Measurements from ENCODE around the gene CENPX. TPM values are rescaled to one million over a fixed set of nuclear protein-coding genes. Genes with fewer than 3 reads are reported as not detected.

CENPX gene
- total RNA-seq, 1 donor from 2014 or later: 22.8 TPM

Other genes with a start within 250 kb of the CENPX start
- gene GCGR, start 218.7 kb downstream of the CENPX start, total RNA-seq: not detected
- 102 TPM for gene MCRIP1, start 189.6 kb downstream of the CENPX start, total RNA-seq
- gene PPP1R27, start 187.8 kb downstream of the CENPX start, total RNA-seq: 0.32 TPM
- 371 TPM for gene P4HB, start 162.3 kb downstream of the CENPX start, total RNA-seq
- gene ARHGDIA, start 151.5 kb downstream of the CENPX start, total RNA-seq: 158 TPM
- gene ALYREF, start 131.3 kb downstream of the CENPX start, total RNA-seq: 40.1 TPM
- 131 TPM for gene ANAPC11, start 131.2 kb downstream of the CENPX start, total RNA-seq
- 0.51 TPM for gene NPB, start 120.6 kb downstream of the CENPX start, total RNA-seq
- gene PCYT2, start 111.5 kb downstream of the CENPX start, total RNA-seq: 47.1 TPM
- 8.3 TPM for gene SIRT7, start 104.7 kb downstream of the CENPX start, total RNA-seq
- gene MAFG, start 95.1 kb downstream of the CENPX start, total RNA-seq: 24.4 TPM
- 7.8 TPM for gene PYCR1, start 85.6 kb downstream of the CENPX start, total RNA-seq
- gene MYADML2, start 75.6 kb downstream of the CENPX start, total RNA-seq: 4.4 TPM
- 0.38 TPM for gene NOTUM, start 61.7 kb downstream of the CENPX start, total RNA-seq
- gene ASPSCR1, start 45.2 kb downstream of the CENPX start, total RNA-seq: 25.5 TPM
- 3.3 TPM for gene LRRC45, start 427 bp upstream of the CENPX start, total RNA-seq
- gene RAC3, start 8.8 kb upstream of the CENPX start, total RNA-seq: 0.65 TPM
- 144 TPM for gene DCXR, start 14.8 kb upstream of the CENPX start, total RNA-seq
- gene RFNG, start 28.9 kb upstream of the CENPX start, total RNA-seq: 21.0 TPM
- 67.4 TPM for gene GPS1, start 29.0 kb upstream of the CENPX start, total RNA-seq
- 47.6 TPM for gene DUS1L, start 42.9 kb upstream of the CENPX start, total RNA-seq
- gene FASN, start 75.4 kb upstream of the CENPX start, total RNA-seq: 22.9 TPM
- 10.6 TPM for gene CCDC57, start 190.0 kb upstream of the CENPX start, total RNA-seq
- 20.7 TPM for gene SLC16A3, start 206.2 kb upstream of the CENPX start, total RNA-seq